Measurements from ENCODE around the gene IFT81. TPM values are rescaled to one million over a fixed set of nuclear protein-coding genes. Genes with fewer than 3 reads are reported as not detected.

IFT81 gene
- total RNA-seq, 1 experiment from 2014 or later: 8.5 TPM

GRCh38 chr12:110156766-110157165 lies 32.6 kb downstream of the IFT81 start:
- Mint-ChIP-seq H3K9me3 (ENCODE audit: unreplicated experiment) (peaks cover 8% of the 10 kb centered on the region), H3K4me1 (ENCODE audit: insufficient read depth, unreplicated experiment) (no peaks in the 10 kb centered on the region), H3K4me3 (ENCODE audit: unreplicated experiment) (no peak overlapping the region), H3K27me3 (ENCODE audit: insufficient read depth, unreplicated experiment) (no peaks in the 10 kb centered on the region), H3K27ac (ENCODE audit: low read depth, unreplicated experiment) (no peak overlapping the region), H3K36me3 (ENCODE audit: insufficient read depth, unreplicated experiment) (peaks cover 49% of the 10 kb centered on the region)
- TF ChIP-seq CTCF (IDR thresholded peaks at IDR 0.05; ENCODE audit: unreplicated experiment): no peak
- CTCF ChIA-PET: no interaction called here
- no TSS peak for BruUV-seq (replicated peaks)
- POLR2A ChIA-PET: interaction anchor here (0.6 to 1.0 kb wide), 2 partner anchors 9 to 31 kb away, joined by 3 read pairs; no protein-coding TSS in a partner anchor
- intact Hi-C loops (cut with micrococcal nuclease): no loop called here
- no peak for DNase-seq (ENCODE audit: unreplicated experiment)

GRCh38 chr12:110157539-110157938 lies 33.4 kb downstream of the IFT81 start:
- H3K27me3 Mint-ChIP-seq (ENCODE audit: insufficient read depth, unreplicated experiment): no peaks in the 10 kb centered on the region
- no TSS peak for BruUV-seq (replicated peaks)
- DNase-seq (ENCODE audit: unreplicated experiment): no peak
- H3K36me3 Mint-ChIP-seq (ENCODE audit: insufficient read depth, unreplicated experiment): peaks cover 46% of the 10 kb centered on the region
- H3K9me3 Mint-ChIP-seq (ENCODE audit: unreplicated experiment): peaks cover 8% of the 10 kb centered on the region
- intact Hi-C loops (cut with micrococcal nuclease): no loop called here
- H3K4me3 Mint-ChIP-seq (ENCODE audit: unreplicated experiment): no peak overlapping the region
- ChIA-PET CTCF (no interaction called here), POLR2A (no interaction called here)
- no peaks in the 10 kb centered on the region for H3K4me1 Mint-ChIP-seq (ENCODE audit: insufficient read depth, unreplicated experiment)
- TF ChIP-seq CTCF (IDR thresholded peaks at IDR 0.05; ENCODE audit: unreplicated experiment): no peak
- no peak overlapping the region for H3K27ac Mint-ChIP-seq (ENCODE audit: low read depth, unreplicated experiment)

GRCh38 chr12:110159671-110160245 lies 35.6 kb downstream of the IFT81 start:
- no peak for DNase-seq (ENCODE audit: unreplicated experiment)
- no peak for TF ChIP-seq CTCF (IDR thresholded peaks at IDR 0.05; ENCODE audit: unreplicated experiment)
- Mint-ChIP-seq H3K4me1 (ENCODE audit: insufficient read depth, unreplicated experiment) (no peaks in the 10 kb centered on the region), H3K36me3 (ENCODE audit: insufficient read depth, unreplicated experiment) (peaks cover 47% of the 10 kb centered on the region), H3K4me3 (ENCODE audit: unreplicated experiment) (no peak overlapping the region), H3K27ac (ENCODE audit: low read depth, unreplicated experiment) (no peak overlapping the region), H3K27me3 (ENCODE audit: insufficient read depth, unreplicated experiment) (no peaks in the 10 kb centered on the region), H3K9me3 (ENCODE audit: unreplicated experiment) (peaks cover 8% of the 10 kb centered on the region)
- ChIA-PET CTCF (no interaction called here), POLR2A (interaction anchor here (1.3 kb wide), 1 partner anchor 206 kb away, joined by 3 read pairs; no protein-coding TSS in a partner anchor)
- BruUV-seq (replicated peaks): no TSS peak
- intact Hi-C loops (cut with micrococcal nuclease): no loop called here

- ChIA-PET POLR2A (interaction anchor here (0.6 to 1.2 kb wide), 4 partner anchors 9 to 45 kb away, joined by 3 to 4 read pairs (median 3); no protein-coding TSS in a partner anchor), CTCF (no interaction called here)
- no peak overlapping the region for H3K4me3 Mint-ChIP-seq (ENCODE audit: unreplicated experiment)
- peaks cover 33% of the 10 kb centered on the region for H3K36me3 Mint-ChIP-seq (ENCODE audit: insufficient read depth, unreplicated experiment)
- no peak overlapping the region for H3K27ac Mint-ChIP-seq (ENCODE audit: low read depth, unreplicated experiment)
- no peak for TF ChIP-seq CTCF (IDR thresholded peaks at IDR 0.05; ENCODE audit: unreplicated experiment)
- no peaks in the 10 kb centered on the region for H3K27me3 Mint-ChIP-seq (ENCODE audit: insufficient read depth, unreplicated experiment)
- intact Hi-C loops (cut with micrococcal nuclease): no loop called here
- BruUV-seq (replicated peaks): no TSS peak
- no peaks in the 10 kb centered on the region for H3K9me3 Mint-ChIP-seq (ENCODE audit: unreplicated experiment)
- no peak for DNase-seq (ENCODE audit: unreplicated experiment)
- H3K4me1 Mint-ChIP-seq (ENCODE audit: insufficient read depth, unreplicated experiment): no peaks in the 10 kb centered on the region
These were observed 41.5 kb downstream of the IFT81 start for GRCh38 chr12:110165540-110166159.
